ENCODE measurements around the gene USP38. TPM values are rescaled to one million over a fixed set of nuclear protein-coding genes. Genes with fewer than 3 reads are reported as not detected.

Gene USP38
- polyA plus RNA-seq, 3 donors, result 7.3 to 19.3 (median 12.4) TPM

- Mint-ChIP-seq H3K4me3 (no peak overlapping the region), H3K27me3 (ENCODE audit: low read depth in 3 of 3) (no peaks in the 10 kb centered on the region), H3K9me3 (peaks cover 0 to 8% (median 3%) of the 10 kb centered on the region in 7 donors), H3K36me3 (no peaks in the 10 kb centered on the region), H3K27ac (no peak overlapping the region), H3K4me1 (no peaks in the 10 kb centered on the region)
- H3K79me2 ChIP-seq (ENCODE audit: insufficient read depth, low read length), result no peaks in the 10 kb centered on the region
- TF ChIP-seq CTCF (IDR thresholded peaks at IDR 0.05), result no peak
- no peaks in the 10 kb centered on the region for H3K27me3 ChIP-seq (ENCODE audit: control insufficient read depth in 2 of 2, insufficient read depth in 2 of 2, low read length in 2 of 2)
- intact Hi-C loops (cut with micrococcal nuclease), result no loop called here
- DNase-seq, result no peak
- no peak overlapping the region for H3K4me2 ChIP-seq (replicated peaks; ENCODE audit: extremely low read depth, low read length, poor library complexity, severe bottlenecking)
- no peaks in the 10 kb centered on the region for H3K9me3 ChIP-seq (replicated peaks in 1 of 2; ENCODE audit: control insufficient read depth in 1 of 2, insufficient read depth in 1 of 2, low read length in 2 of 2)
- H3K9ac ChIP-seq (ENCODE audit: insufficient read depth, low read length, poor library complexity, severe bottlenecking), result no peak overlapping the region
- H3K4me3 ChIP-seq (replicated peaks in 1 of 3; ENCODE audit: low read depth in 2 of 3, low read length in 3 of 3), result no peak overlapping the region
- no peaks in the 10 kb centered on the region for H3K4me1 ChIP-seq (ENCODE audit: control insufficient read depth in 1 of 2, insufficient read depth in 2 of 2, low read length in 2 of 2)
- H4K20me1 ChIP-seq (ENCODE audit: insufficient read depth, low read length), result no peaks in the 10 kb centered on the region
- no CpG with 5 or more reads among the region's 2 CpGs for WGBS (ENCODE audit: insufficient coverage)
- no peak overlapping the region for H2AFZ ChIP-seq (ENCODE audit: insufficient read depth, low read depth, low read length, poor library complexity, severe bottlenecking)
- no peak overlapping the region for H3K27ac ChIP-seq (ENCODE audit: low read depth in 1 of 2, low read length in 2 of 2)
- H3K36me3 ChIP-seq (replicated peaks in 1 of 2; ENCODE audit: control insufficient read depth in 1 of 2, insufficient read depth in 2 of 2, low read length in 2 of 2), result no peaks in the 10 kb centered on the region
Observed at GRCh38 chr4:143256456-143256855, 71.7 kb downstream of the USP38 start.

DNA sequence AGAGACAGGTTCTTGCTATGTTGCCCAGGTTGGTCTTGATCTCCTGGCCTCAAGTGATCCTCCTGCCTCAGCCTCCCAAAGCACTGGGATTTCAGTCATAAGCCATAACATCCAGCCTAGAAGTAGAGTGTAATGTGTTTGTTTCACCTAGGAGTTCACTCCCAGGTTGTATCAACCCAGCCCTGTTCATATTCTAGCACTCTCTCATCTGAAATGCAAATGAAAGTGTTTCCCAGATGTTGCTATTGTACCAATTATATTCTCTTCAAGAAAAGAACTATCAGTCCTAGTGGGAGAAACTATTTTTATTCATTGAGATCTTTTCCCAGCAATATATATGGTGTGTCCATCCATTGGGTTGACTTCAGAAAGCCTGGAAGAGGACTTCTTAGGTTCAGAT, 72.6 kb downstream of the USP38 start:
- Histone ChIP-seq H3K4me2 (replicated peaks; ENCODE audit: extremely low read depth, low read length, poor library complexity, severe bottlenecking) (no peak overlapping the region), H2AFZ (ENCODE audit: insufficient read depth, low read depth, low read length, poor library complexity, severe bottlenecking) (no peak overlapping the region), H3K4me1 (ENCODE audit: control insufficient read depth in 1 of 2, insufficient read depth in 2 of 2, low read length in 2 of 2) (no peaks in the 10 kb centered on the region), H3K4me3 (replicated peaks in 1 of 3; ENCODE audit: low read depth in 2 of 3, low read length in 3 of 3) (no peak overlapping the region), H4K20me1 (ENCODE audit: insufficient read depth, low read length) (no peaks in the 10 kb centered on the region), H3K27me3 (ENCODE audit: control insufficient read depth in 2 of 2, insufficient read depth in 2 of 2, low read length in 2 of 2) (no peaks in the 10 kb centered on the region), H3K27ac (ENCODE audit: low read depth in 1 of 2, low read length in 2 of 2) (no peak overlapping the region), H3K9ac (ENCODE audit: insufficient read depth, low read length, poor library complexity, severe bottlenecking) (no peak overlapping the region), H3K36me3 (replicated peaks in 1 of 2; ENCODE audit: control insufficient read depth in 1 of 2, insufficient read depth in 2 of 2, low read length in 2 of 2) (no peaks in the 10 kb centered on the region), H3K79me2 (ENCODE audit: insufficient read depth, low read length) (no peaks in the 10 kb centered on the region), H3K9me3 (replicated peaks in 1 of 2; ENCODE audit: control insufficient read depth in 1 of 2, insufficient read depth in 1 of 2, low read length in 2 of 2) (no peaks in the 10 kb centered on the region)
- Mint-ChIP-seq H3K4me1 (no peaks in the 10 kb centered on the region), H3K36me3 (no peaks in the 10 kb centered on the region), H3K27me3 (ENCODE audit: low read depth in 3 of 3) (no peaks in the 10 kb centered on the region), H3K27ac (no peak overlapping the region), H3K9me3 (peaks cover 0 to 7% (median 3%) of the 10 kb centered on the region in 7 donors), H3K4me3 (no peak overlapping the region)
- intact Hi-C loops (cut with micrococcal nuclease), result no loop called here
- no peak for TF ChIP-seq CTCF (IDR thresholded peaks at IDR 0.05)
- no peak for DNase-seq

All from CD14-positive monocyte (primary cell).